CD4-positive, alpha-beta T cell treated with Interleukin-17A for 1 hour (primary cell): ENCODE results near the gene CEP162.
"Not testable (repeated sequence)": the region's sequence is repeated elsewhere in the genome, so short reads cannot be mapped to it uniquely, and the experiment has no call there.

ENCODE experiments used
- DNase-seq: peaks from one replicate; pipeline ENCODE4 v3.0.0-alpha.2; 2020

CEP162 gene

GRCh38 chr6:84227434-84228197 is at the start of gene CEP162:
CEP162 (minus strand) TSS chr6:84227643; CDS start chr6:84226393, 1,250 bp downstream.
- peak; percentile 89 for DNase-seq

- DNase-seq = no peak
Observed at GRCh38 chr6:84274856-84275255, 47.4 kb upstream of the CEP162 start.

- DNase-seq = no peak
Observed at GRCh38 chr6:84273048-84273809, 45.8 kb upstream of the CEP162 start.

- no peak for DNase-seq
Observed at GRCh38 chr6:84272298-84272697, 44.9 kb upstream of the CEP162 start.

- DNase-seq = no peak
Observed at GRCh38 chr6:84271061-84271716, 43.7 kb upstream of the CEP162 start.

GRCh38 chr6:84269947-84270733 is 42.7 kb upstream of the CEP162 start:
- no peak for DNase-seq

- DNase-seq = no peak
Observed at GRCh38 chr6:84268781-84269180, 41.3 kb upstream of the CEP162 start.

GRCh38 chr6:84263557-84263956 is 36.1 kb upstream of the CEP162 start:
- no peak for DNase-seq

- DNase-seq = no peak
Observed at GRCh38 chr6:84260926-84261325, 33.5 kb upstream of the CEP162 start.

- DNase-seq = no peak
Observed at GRCh38 chr6:84260196-84260595, 32.8 kb upstream of the CEP162 start.

GRCh38 chr6:84258866-84259265 is 31.4 kb upstream of the CEP162 start:
- DNase-seq = no peak

- DNase-seq = no peak
Observed at GRCh38 chr6:84258268-84258667, 30.8 kb upstream of the CEP162 start.

- no peak for DNase-seq
Observed at GRCh38 chr6:84255641-84256040, 28.2 kb upstream of the CEP162 start.

GRCh38 chr6:84253380-84253779 is 25.9 kb upstream of the CEP162 start:
- DNase-seq = no peak

GRCh38 chr6:84251891-84252539 is 24.6 kb upstream of the CEP162 start:
- no peak for DNase-seq

GRCh38 chr6:84249724-84250123 is 22.3 kb upstream of the CEP162 start:
- DNase-seq = no peak

- DNase-seq = not testable (repeated sequence)
Observed at GRCh38 chr6:84244416-84245081, 17.1 kb upstream of the CEP162 start.

- no peak for DNase-seq
Observed at GRCh38 chr6:84243240-84243639, 15.8 kb upstream of the CEP162 start.

GRCh38 chr6:84242265-84242664 is 14.8 kb upstream of the CEP162 start:
- no peak for DNase-seq

GRCh38 chr6:84228198-84228543 is 728 bp upstream of the CEP162 start:
- no peak for DNase-seq

- no peak for DNase-seq
Observed at GRCh38 chr6:84227044-84227433, 404 bp downstream of the CEP162 start.

- DNase-seq = no peak
Observed at GRCh38 chr6:84224251-84224650, 3.2 kb downstream of the CEP162 start.
